Fibroblast of lung (primary cell): Measurements from ENCODE around the gene ZNF138. TPM values are rescaled to one million over a fixed set of nuclear protein-coding genes. Genes with fewer than 3 reads are reported as not detected.
"Not testable (repeated sequence)": the region's sequence is repeated elsewhere in the genome, so short reads cannot be mapped to it uniquely, and the experiment has no call there.

Source experiments
- DNase-seq, 2 donors: peaks; one replicate each; pipeline versions ENCODE4 v3.0.0 to v3.0.0-alpha.2; 2010; ENCODE audit warnings: low read depth in 2 of 2
- H2AFZ ChIP-seq: 2 replicates; pipeline ENCODE4 v1.5.1; 2012; ENCODE audit warnings: low read length, control low read depth, inconsistent platforms
- H3K27ac ChIP-seq: 2 replicates; pipeline ENCODE4 v1.5.1; 2011; ENCODE audit warnings: low read length, control low read depth; ENCODE audit not compliant: insufficient read depth
- H3K27me3 ChIP-seq: 2 replicates; pipeline ENCODE4 v1.5.1; 2011; ENCODE audit warnings: mild to moderate bottlenecking, low read length; ENCODE audit not compliant: control insufficient read depth, insufficient read depth
- H3K36me3 ChIP-seq: 2 replicates; pipeline ENCODE4 v1.5.1; 2011; ENCODE audit warnings: low read length; ENCODE audit not compliant: control insufficient read depth, insufficient read depth
- H3K4me1 ChIP-seq: 2 replicates; pipeline ENCODE4 v1.5.1; 2011; ENCODE audit warnings: low read length; ENCODE audit not compliant: control insufficient read depth, insufficient read depth; ENCODE audit errors: extremely low read depth
- H3K4me2 ChIP-seq: 2 replicates; pipeline ENCODE4 v1.5.1; 2011; ENCODE audit warnings: low read length, control low read depth; ENCODE audit not compliant: insufficient read depth; ENCODE audit errors: extremely low read depth
- H3K4me3 ChIP-seq, 4 experiments: fragments of 200-600 bp in 1 of 4; sonication (generic) in 1 of 4; replicated peaks in 1 of 4; 2 replicates each; pipeline ENCODE4 v1.5.1; 2011 to 2016; ENCODE audit warnings: low read length in 4 of 4, low read depth in 3 of 4, mild to moderate bottlenecking in 3 of 4, control low read depth in 2 of 4, inconsistent platforms in 1 of 4, mixed read lengths in 1 of 4; ENCODE audit not compliant: insufficient read depth in 1 of 4; ENCODE audit errors: control extremely low read depth in 1 of 4
- H3K79me2 ChIP-seq: 2 replicates; pipeline ENCODE4 v1.5.1; 2012; ENCODE audit warnings: mild to moderate bottlenecking, low read length, inconsistent platforms; ENCODE audit not compliant: control insufficient read depth, insufficient read depth
- H3K9ac ChIP-seq: 2 replicates; pipeline ENCODE4 v1.5.1; 2011; ENCODE audit warnings: mild to moderate bottlenecking, low read length, control low read depth; ENCODE audit not compliant: insufficient read depth
- H3K9me3 ChIP-seq: 2 replicates; pipeline ENCODE4 v1.5.1; 2012; ENCODE audit warnings: low read depth, low read length; ENCODE audit not compliant: control insufficient read depth, insufficient read depth
- H4K20me1 ChIP-seq: 2 replicates; pipeline ENCODE4 v1.5.1; 2011; ENCODE audit warnings: low read length; ENCODE audit not compliant: control insufficient read depth, insufficient read depth; ENCODE audit errors: extremely low read depth
- EZH2 ChIP-seq: IDR thresholded peaks from 2 replicates; pipeline ENCODE4 v1.5.1; 2012; ENCODE audit warnings: low read length, control low read depth, mild to moderate bottlenecking; ENCODE audit errors: missing control alignments
- polyA plus RNA-seq, 2 donors: library from polyadenylated mRNA; depleted of rRNA in 1 of 2; stranded (reverse) in 1 of 2; unstranded in 1 of 2; fragments of >200 nt; gene quantifications; 2 replicates each; pipeline ENCODE4 v1.2.1, GENCODE V29; 2011 to 2012; ENCODE audit warnings: missing spikeins in 1 of 2
- total RNA-seq: library from RNA; depleted of rRNA; stranded (reverse); fragments of >200 nt; gene quantifications from 2 replicates; pipeline ENCODE4 v1.2.1, GENCODE V29; 2014
- TF ChIP-seq, protein P1 (sequence below), 2 donors: IDR thresholded peaks in 1 of 2; conservative IDR thresholded peaks in 1 of 2; 1 replicate in 1 of 2; 2 replicates in 1 of 2; pipeline ENCODE4 v1.5.1; 2011 to 2012; ENCODE audit warnings: low read length in 2 of 2, control low read depth in 1 of 2, inconsistent platforms in 1 of 2, low read depth in 1 of 2, mild to moderate bottlenecking in 1 of 2

ZNF138 gene
- total and polyA plus RNA-seq, 2 donors (not counting 1 experiment from before 2014, with no cell fraction given) = 3.3 to 4.1 TPM

DNA sequence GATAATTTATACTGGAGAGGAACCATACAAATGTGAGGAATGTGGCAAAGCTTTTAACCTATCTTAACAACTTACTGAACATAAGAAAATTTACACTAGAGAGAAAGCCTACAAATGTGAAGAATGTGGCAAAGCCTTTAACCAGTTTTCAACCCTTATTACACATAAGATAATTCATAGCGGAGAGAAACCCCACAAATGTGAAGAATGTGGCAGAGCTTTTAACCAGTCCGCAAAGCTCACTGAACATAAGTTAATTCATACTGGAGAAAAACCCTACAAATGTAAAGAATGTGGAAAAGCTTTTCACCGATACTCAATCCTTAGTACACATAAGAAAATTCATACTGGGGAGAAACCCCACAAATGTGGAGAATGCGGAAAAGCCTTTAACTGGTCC lies 37.9 kb downstream of the ZNF138 start:
- Histone ChIP-seq H3K27me3 (no peaks in the 10 kb centered on the region), H3K27ac (no peak overlapping the region), H3K79me2 (no peaks in the 10 kb centered on the region)

DNA sequence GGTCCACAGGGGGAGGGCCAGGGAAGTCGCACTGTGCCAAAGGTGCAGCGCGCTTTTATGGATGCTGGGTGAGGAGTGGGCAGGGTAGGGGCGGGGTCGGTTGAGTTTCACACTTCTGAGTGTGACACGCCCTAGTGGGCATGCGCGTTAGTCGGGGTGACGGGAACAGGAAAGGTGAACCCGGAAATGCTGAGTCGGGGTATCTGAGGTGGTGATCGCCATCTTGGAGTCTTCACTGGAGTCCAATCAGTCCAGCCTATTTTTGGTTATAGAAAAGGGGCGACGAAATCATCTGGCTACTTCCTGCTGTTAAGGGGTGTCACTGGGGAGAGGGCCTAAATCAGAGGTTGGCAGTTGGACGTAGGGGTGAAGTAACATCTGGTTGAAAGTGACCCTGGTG lies 40.8 kb downstream of the ZNF138 start:
- Histone ChIP-seq H3K4me1 (no peaks in the 10 kb centered on the region), H3K79me2 (no peaks in the 10 kb centered on the region), H2AFZ (no peak overlapping the region), H3K36me3 (no peaks in the 10 kb centered on the region), H3K4me2 (no peak overlapping the region), H3K9me3 (no peaks in the 10 kb centered on the region), H3K27ac (no peak overlapping the region), H4K20me1 (no peaks in the 10 kb centered on the region), H3K9ac (no peak overlapping the region), H3K4me3 (no peak overlapping the region), H3K27me3 (no peaks in the 10 kb centered on the region)
- no peak for DNase-seq
- no peak for TF ChIP-seq EZH2
- TF ChIP-seq, protein P1, sequence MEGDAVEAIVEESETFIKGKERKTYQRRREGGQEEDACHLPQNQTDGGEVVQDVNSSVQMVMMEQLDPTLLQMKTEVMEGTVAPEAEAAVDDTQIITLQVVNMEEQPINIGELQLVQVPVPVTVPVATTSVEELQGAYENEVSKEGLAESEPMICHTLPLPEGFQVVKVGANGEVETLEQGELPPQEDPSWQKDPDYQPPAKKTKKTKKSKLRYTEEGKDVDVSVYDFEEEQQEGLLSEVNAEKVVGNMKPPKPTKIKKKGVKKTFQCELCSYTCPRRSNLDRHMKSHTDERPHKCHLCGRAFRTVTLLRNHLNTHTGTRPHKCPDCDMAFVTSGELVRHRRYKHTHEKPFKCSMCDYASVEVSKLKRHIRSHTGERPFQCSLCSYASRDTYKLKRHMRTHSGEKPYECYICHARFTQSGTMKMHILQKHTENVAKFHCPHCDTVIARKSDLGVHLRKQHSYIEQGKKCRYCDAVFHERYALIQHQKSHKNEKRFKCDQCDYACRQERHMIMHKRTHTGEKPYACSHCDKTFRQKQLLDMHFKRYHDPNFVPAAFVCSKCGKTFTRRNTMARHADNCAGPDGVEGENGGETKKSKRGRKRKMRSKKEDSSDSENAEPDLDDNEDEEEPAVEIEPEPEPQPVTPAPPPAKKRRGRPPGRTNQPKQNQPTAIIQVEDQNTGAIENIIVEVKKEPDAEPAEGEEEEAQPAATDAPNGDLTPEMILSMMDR (conservative IDR thresholded peaks at IDR 0.05 in 1 of 2, IDR thresholded peaks at IDR 0.05 in 1 of 2; ENCODE audit: low read depth in 1 of 2, low read length in 2 of 2) = no peak

More for the DNA sequence above, 37.9 kb downstream of the ZNF138 start:
- Histone ChIP-seq H3K9ac (no peak overlapping the region), H3K4me2 (no peak overlapping the region), H3K4me3 (no peak overlapping the region), H4K20me1 (no peaks in the 10 kb centered on the region), H3K36me3 (no peaks in the 10 kb centered on the region), H2AFZ (no peak overlapping the region), H3K9me3 (no peaks in the 10 kb centered on the region), H3K4me1 (no peaks in the 10 kb centered on the region)
- TF ChIP-seq, protein P1 (conservative IDR thresholded peaks at IDR 0.05 in 1 of 2, IDR thresholded peaks at IDR 0.05 in 1 of 2; ENCODE audit: low read depth in 1 of 2, low read length in 2 of 2) = no peak
- no peak for TF ChIP-seq EZH2
- no peak for DNase-seq

DNA sequence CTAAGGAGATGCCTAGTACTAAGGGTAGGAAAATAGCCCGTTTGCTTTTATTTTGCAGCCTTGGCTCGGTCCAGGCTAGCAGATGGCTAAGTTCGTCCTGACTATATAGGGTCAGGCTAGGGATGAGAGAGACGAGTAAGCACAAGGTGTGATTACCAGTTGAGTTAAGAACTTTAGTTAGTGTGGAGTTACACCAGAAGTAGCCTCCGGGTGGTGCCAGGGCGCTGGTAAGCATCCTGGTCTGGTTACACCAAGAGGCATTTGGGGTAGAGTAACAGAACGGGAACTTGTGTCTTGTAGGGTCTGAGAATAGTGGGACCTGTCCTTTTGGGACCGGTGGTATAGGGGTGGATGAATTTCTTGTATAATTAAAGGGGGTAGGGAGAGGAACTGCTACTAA lies 41.6 kb downstream of the ZNF138 start:
- H3K27me3 ChIP-seq, H3K4me3 ChIP-seq, H4K20me1 ChIP-seq, H3K9ac ChIP-seq, H2AFZ ChIP-seq, H3K36me3 ChIP-seq, H3K4me1 ChIP-seq, DNase-seq, H3K79me2 ChIP-seq, H3K4me2 ChIP-seq, H3K27ac ChIP-seq, H3K9me3 ChIP-seq: not testable (repeated sequence)

DNA sequence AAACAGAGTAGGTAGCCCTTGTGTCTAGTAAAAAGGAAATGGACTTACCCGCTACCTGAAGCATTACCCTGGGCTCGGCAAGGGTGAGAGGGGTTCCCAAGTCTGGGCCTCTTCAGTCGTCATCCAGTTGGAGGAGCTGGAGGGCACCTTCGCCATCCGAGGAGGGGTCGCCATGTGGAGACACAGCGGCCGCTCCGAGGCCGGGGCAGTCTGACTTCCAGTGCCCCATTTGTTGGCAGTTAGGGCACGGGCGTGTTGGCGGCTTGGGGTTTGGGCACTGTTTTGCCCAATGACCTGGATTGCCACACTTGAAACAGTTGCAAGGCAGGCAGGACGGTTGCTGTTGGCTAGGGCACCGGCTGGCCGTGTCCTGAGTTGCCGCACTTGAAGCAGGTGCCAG lies 43.8 kb downstream of the ZNF138 start:
- H3K27me3 ChIP-seq, H3K4me3 ChIP-seq, H3K36me3 ChIP-seq, H2AFZ ChIP-seq, H3K9ac ChIP-seq, H3K9me3 ChIP-seq, DNase-seq, H3K4me2 ChIP-seq, H3K79me2 ChIP-seq, H4K20me1 ChIP-seq, H3K4me1 ChIP-seq, H3K27ac ChIP-seq: not testable (repeated sequence)
